GM21576 (cell line): ENCODE results near the gene FLNA.

Experiments used
- ATAC-seq: cut with Tn5 transposase; IDR thresholded peaks from one replicate; pipeline ENCODE4 v1.9.1; 2021; ENCODE audit warnings: mild to moderate bottlenecking, moderate library complexity; ENCODE audit not compliant: unreplicated experiment

FLNA gene

DNA sequence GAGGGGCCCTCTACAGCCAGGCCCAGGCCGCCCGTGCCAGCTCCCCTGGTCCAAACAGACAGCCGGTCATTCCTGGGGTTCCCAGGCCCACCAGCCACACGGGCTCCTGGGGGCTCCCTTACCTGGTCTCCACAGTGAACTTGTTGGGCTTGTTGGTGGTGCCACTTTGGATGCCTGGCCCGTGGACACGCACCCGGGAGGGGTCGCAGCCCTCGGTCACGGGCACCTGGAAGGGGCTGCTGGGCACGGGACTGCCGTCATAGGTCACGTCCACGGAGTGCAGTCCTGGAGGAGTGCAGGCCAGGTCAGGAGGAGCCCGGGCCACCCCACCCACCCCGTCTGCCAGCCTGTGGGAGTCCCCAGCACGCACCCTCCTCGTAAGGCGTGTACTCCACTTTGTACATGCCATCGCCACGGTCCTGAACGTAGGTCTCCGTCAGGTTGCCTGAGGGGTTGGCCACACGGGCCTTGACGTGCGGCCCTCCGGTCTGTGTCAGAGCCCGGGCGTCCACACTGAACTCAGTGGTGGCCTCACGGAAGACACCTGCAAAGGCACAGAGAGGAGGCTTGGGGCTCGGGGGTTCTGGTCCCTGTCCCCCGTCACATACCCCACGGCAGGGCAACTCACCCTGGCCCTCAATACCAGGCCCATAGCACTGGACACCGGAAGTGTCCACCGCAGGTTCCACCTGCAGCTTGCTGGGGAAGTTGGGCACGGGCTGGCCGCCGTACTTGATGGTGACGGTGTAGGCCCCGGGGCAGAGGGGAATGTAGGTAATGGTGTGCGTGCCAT, 14.9 kb downstream of the FLNA start:
- ATAC-seq: no peak

DNA sequence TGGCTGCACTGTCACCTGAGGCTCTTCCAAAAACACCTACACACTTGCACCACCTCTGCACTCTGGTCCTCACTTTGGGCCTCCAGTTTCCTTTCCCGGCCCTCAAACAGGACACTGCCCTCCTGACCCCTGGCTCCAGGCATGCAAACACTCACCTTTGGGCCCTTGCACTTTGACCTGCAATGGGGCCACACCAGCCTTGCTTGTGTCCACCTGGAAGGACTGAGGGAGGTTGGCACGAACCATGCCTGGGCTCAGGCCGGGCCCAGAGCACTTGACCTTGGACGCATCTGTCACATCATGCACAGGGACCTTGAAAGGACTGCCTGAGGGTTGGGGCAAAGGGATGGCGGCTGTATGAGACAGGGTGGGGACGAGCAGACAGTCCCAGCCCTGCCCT, 15.6 kb downstream of the FLNA start:
- ATAC-seq: no peak

DNA sequence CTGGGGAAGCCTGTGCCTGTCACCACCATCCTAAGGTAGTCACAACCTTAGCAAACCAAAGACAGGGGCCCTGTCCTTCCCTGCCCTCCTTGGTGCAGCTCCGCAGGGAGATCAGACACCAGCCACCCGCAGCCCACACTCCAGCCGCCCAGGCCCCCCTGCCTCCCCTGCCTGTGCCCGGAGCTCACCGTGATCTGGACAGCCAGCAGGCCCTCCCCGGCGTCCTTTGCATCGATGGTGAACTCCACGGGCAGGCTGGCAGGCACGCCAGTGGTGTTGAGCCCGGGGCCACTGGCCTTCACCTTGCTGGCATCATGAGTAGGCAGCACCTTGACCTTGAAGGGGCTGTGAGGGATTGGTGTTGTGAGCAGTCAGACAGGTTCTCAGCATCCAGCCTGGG, 16.4 kb downstream of the FLNA start:
- no peak for ATAC-seq

DNA sequence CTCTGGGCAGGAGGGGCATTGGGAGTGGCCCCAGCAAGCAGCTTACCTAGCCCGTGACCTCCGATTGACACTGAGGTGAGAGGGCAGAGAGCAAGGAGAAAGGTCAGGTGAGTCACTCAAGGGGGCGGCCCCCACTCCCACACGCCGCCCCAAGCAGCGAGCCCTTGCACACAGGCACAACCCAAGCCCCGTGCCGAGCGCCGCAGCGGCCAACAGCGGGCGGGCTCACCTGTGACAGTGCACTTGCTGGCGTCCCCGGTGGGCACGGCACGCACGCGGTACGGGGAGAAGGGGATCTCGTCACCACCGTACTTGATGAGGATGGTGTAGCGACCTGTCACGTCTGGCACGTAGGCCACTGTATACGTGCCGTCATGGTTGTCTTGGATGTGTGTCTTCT, 17.2 kb downstream of the FLNA start:
- ATAC-seq: no peak

GRCh38 chrX:154356596-154356995, 17.8 kb downstream of the FLNA start:
- ATAC-seq: no peak

- no peak for ATAC-seq
These were observed 18.7 kb downstream of the FLNA start for GRCh38 chrX:154355776-154356140.

DNA sequence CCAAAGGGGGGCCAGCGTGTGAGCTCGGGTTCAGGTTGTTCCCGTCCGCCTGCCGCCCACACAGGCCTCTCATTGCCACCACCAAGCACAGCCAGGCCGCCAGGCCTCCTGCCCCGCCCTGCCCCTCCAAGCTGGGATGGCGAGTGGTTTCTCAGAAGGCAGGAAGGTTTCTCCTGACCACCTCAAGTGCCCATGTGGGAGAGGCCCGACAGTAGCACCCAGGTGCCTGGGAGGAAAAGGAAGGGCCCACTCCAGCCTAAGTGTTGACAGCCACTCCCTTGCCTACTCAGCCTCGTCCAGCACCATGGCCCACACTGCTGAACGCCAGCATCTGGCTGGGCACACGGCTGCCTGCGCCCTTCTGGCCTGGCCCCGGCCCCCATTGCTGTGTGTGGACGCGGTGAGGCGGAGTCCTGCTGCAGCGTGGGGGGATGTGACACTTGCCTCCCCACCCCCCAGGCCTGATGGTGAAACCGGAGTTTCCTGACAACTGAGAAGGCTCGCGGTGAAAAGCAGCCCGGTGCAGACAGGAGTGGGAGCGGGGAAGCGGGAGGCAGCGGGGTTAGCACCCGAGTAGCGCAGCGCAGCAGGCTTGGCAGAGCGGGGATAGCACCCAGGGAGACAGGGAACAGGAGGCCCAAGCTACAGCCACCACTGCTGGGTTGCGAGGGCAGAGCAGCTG, 19.2 kb downstream of the FLNA start:
- ATAC-seq: no peak

GRCh38 chrX:154354516-154354915, 19.9 kb downstream of the FLNA start:
- no peak for ATAC-seq

- ATAC-seq: no peak
These were observed 20.4 kb downstream of the FLNA start for GRCh38 chrX:154354013-154354412.

- ATAC-seq: no peak
These were observed 21.1 kb downstream of the FLNA start for GRCh38 chrX:154353172-154353843.

DNA sequence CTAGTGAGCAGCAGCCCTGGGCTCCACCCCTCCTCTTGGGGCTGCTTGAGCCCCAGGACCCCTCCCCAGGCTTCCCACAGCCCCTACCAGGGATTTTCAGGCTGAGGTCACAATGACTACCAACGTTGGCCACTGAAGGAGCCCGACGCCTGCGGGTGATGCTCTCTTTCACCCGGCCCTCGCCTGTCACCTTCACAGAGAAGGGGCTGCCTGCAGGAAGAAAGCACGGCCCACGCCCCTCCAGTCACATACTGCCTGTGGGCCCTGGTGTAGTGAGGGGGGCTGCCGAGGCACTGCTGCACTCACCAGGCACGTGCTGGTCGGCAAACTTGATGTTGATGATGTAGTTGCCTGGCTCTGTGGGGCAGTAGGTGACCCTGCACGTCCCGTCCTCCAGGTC, 22.0 kb downstream of the FLNA start:
- ATAC-seq: no peak

DNA sequence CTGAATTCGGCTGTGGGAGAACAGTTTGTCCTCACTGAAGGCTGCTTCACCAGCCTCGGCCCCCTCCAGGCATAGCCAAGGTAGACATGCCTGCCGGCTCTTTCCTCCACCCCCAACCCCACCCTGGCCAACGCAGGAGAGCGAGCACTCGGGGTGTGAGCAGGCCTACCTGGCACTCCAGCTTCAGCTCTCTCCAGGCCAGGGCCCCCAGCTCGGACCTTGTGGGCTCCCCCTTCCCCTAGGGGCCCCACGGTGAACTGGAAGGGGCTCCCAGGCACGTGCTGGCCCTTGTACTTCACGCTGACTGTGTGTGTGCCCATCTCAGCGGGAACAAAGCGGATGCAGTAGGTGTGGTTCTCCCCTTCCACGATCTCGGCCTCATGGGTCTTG, 22.4 kb downstream of the FLNA start:
- no peak for ATAC-seq

GRCh38 chrX:154351183-154352011, 23.0 kb downstream of the FLNA start:
- no peak for ATAC-seq

DNA sequence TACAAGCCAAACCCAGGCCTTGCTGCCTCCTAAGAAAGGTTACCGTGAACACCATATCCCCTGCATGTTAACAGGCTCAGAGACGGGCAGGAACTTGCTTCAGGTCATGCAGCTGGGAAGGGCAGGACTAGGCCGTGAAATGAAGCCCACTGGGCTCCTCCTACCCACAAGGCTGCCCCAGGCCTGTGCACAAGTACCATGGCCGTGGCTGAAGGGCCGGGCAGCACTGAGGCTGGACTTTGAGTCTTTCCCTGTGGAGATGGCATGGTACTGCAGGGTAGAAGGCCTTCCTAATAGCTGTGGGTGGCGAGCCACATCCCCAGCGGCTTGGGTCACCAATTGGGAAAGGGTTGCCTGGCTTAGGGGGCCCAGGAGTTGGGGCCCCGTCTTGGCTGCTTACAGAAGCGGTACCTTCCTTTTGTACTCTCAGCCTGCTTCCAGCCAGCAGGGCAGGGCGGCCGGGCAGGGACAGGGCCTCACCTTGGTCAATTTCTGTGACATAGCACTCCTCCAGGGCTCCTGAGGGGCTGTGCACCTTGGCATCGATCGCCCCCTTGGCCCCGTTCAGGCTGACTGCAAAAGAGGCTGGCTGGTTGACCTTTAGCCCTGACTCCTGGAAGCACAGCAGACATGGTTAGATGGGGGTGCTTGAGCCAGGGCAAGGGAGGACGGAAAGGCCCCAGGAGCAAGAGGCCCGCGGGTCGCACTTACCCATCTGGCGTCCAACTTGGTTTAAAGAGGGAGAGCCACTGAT, 23.8 kb downstream of the FLNA start:
- ATAC-seq: no peak

- no peak for ATAC-seq
These were observed 24.5 kb downstream of the FLNA start for GRCh38 chrX:154349979-154350378.

- ATAC-seq: no peak
These were observed 25.0 kb downstream of the FLNA start for GRCh38 chrX:154349359-154349935.

- ATAC-seq: no peak
These were observed 25.6 kb downstream of the FLNA start for GRCh38 chrX:154348646-154349358.

- ATAC-seq: no peak
These were observed 26.3 kb downstream of the FLNA start for GRCh38 chrX:154348114-154348531.

- ATAC-seq: peak; percentile 34
These were observed 30.8 kb downstream of the FLNA start for GRCh38 chrX:154343620-154344019.
